Heart left ventricle (tissue), 16 donors: ENCODE measurements around the gene TRPM8. TPM values are rescaled to one million over a fixed set of nuclear protein-coding genes. Genes with fewer than 3 reads are reported as not detected.

ENCODE experiments used
- ATAC-seq, 4 donors: fragments of 200-7000 bp; cut with Tn5 transposase; one replicate each; pipeline ENCODE4 v1.9.1; 2020 to 2022; ENCODE audit warnings: moderate library complexity in 4 of 4, mild to moderate bottlenecking in 3 of 4, moderate number of reproducible peaks in 1 of 4
- DNase-seq, 5 donors: peaks; one replicate each; pipeline ENCODE4 v3.0.0-alpha.2; 2020
- H3K27ac ChIP-seq, 12 donors: fragments of 200-600 bp; sonication (generic) in 4 of 12; one replicate each; pipeline versions ENCODE4 v1.5.0 to v1.8.0; 2016 to 2022; ENCODE audit warnings: mild to moderate bottlenecking in 2 of 12
- H3K27me3 ChIP-seq, 9 donors: fragments of 200-600 bp; sonication (generic) in 2 of 9; one replicate each; pipeline versions ENCODE4 v1.5.1 to v1.8.0; 2016 to 2022; ENCODE audit warnings: mild to moderate bottlenecking in 3 of 9
- H3K36me3 ChIP-seq, 9 donors: fragments of 200-600 bp; sonication (generic) in 2 of 9; one replicate each; pipeline versions ENCODE4 v1.5.0 to v1.8.0; 2018 to 2022; ENCODE audit warnings: mild to moderate bottlenecking in 2 of 9
- H3K4me1 ChIP-seq, 12 donors: fragments of 200-600 bp; sonication (generic) in 4 of 12; one replicate each; pipeline versions ENCODE4 v1.5.0 to v1.8.0; 2016 to 2022; ENCODE audit warnings: mild to moderate bottlenecking in 3 of 12
- H3K4me3 ChIP-seq, 12 donors: fragments of 200-600 bp; sonication (generic) in 4 of 12; one replicate each; pipeline versions ENCODE4 v1.5.0 to v1.8.0; 2017 to 2022; ENCODE audit warnings: mild to moderate bottlenecking in 9 of 12, moderate library complexity in 4 of 12
- H3K9me3 ChIP-seq, 12 donors: fragments of 200-600 bp; sonication (generic) in 4 of 12; one replicate each; pipeline versions ENCODE4 v1.5.0 to v1.8.0; 2016 to 2022; ENCODE audit warnings: mild to moderate bottlenecking in 1 of 12
- POLR2A ChIP-seq, 2 donors: fragments of 450-650 bp; IDR thresholded peaks; one replicate each; pipeline ENCODE4 v1.6.1; 2017; ENCODE audit warnings: antibody characterized with exemption in 2 of 2, mild to moderate bottlenecking in 2 of 2, moderate library complexity in 2 of 2
- WGBS, 4 donors: extraction: QIAGEN DNeasy Blood & Tissue Kit in 2 of 4; methylation state at CpG; one replicate each; pipeline versions ENCODE4 v1.1.5 to v1.1.7; 2013 to 2018; 5-methylcytosine and 5-hydroxymethylcytosine counted together
- intact Hi-C, 10 donors: fragments of 100-400 bp; cut with DNase I; formaldehyde crosslinking; loops; one replicate each; pipeline versions ENCODE4 v1.11.1 to v1.14.2; 2022
- polyA plus RNA-seq, 2 donors: library from polyadenylated mRNA; stranded (reverse); fragments of 200-250 nt; gene quantifications; one replicate each; pipeline ENCODE4 v1.2.3, GENCODE V29; 2013
- total RNA-seq, 9 donors: library from RNA; depleted of rRNA in 2 of 9; stranded (reverse); fragments of >200 nt in 2 of 9; fragmentation: NEBNext Ultra II Directional in 3 of 9; extraction: Animal tissue kit (Norgen Biotek cat#: 25700) in 3 of 9; gene quantifications; one replicate each; pipeline versions ENCODE4 v1.1.0 to v1.2.4, GENCODE V29; 2016 to 2023
- TF ChIP-seq, protein P1 (sequence below), 12 donors: fragments of 200-600 bp; sonication (generic) in 4 of 12; IDR thresholded peaks; one replicate each; pipeline versions ENCODE4 v1.5.0 to v1.8.0; 2018 to 2022; ENCODE audit warnings: antibody characterized with exemption in 12 of 12, mild to moderate bottlenecking in 5 of 12
- donor health status: ischemic (EF 13 %, LVEDD 7.1; RV severe dilation, severe dysfunction).
- donor health status: healthy with polysubstance abuse.
- donor health status: DM: no; HTN: yes; CAD: no.
- donor health status: DM: no; HTN: no; CAD: no.
- donor health status: ischemic (EF 25% LVEDD 6.9; RV normal size, moderate dysfunction).
- donor health status: ischemic (EF 25% LVEDD 5.7; RV mildly dilated, moderate dysfunction).
- donor health status: healthy.
- donor health status: DM: yes; HTN: yes; CAD: no.
- donor health status: ischemic (EF 35%, LVEDD 5.7; RV mildly dilated, moderate dysfunction).
- donor health status: nonischemic (EF 11% LVEDD 7.7; RV severe dilation, severe dysfunction).
- donor health status: DM: yes; HTN: yes; CAD: no.
- donor health status: PGD.
- donor health status: ischemic (EF 29% LVEDD 5.4; RV normal size, mild dysfunction).
- donor health status: nonischemic (EF 23%, LVEDD 6.1; RV moderate dilation, normal function).

The TRPM8 gene
- total and polyA plus RNA-seq, 11 donors: 0.19 to 0.25 TPM; not detected in 9

DNA sequence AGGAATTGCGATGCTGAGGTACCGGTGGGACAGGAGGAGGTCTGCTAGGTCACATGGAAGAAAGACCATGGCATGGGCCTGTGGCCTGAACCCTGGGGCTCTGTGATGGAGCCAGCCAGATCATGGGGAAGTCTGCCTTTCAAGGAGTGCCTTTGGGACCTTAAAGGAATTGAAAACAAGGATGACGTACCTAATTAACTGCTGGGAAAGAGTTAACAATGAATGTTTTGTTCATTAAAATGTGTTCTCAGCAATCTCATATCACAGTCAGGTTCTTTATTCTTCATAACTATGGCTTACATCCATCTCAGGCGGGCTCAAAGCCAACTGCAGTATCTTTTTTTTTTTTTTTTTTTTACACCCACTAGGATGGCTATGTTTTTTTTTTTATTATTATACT lies 25.6 kb downstream of the TRPM8 start:
- Histone ChIP-seq H3K4me3 (no peak overlapping the region), H3K36me3 (no peaks in the 10 kb centered on the region), H3K27me3 (peaks cover 0 to 51% (median 13%) of the 10 kb centered on the region in 9 donors), H3K4me1 (peaks cover 0 to 5% (median 0%) of the 10 kb centered on the region in 12 donors), H3K9me3 (peaks cover 0 to 16% (median 1%) of the 10 kb centered on the region in 12 donors), H3K27ac (no peak overlapping the region)
- ATAC-seq: no peak
- DNase-seq: no peak
- WGBS, 4 donors: 85 to 90% (median 87%) methylated on average over 4 of the region's 4 CpGs
- no peak for TF ChIP-seq POLR2A (IDR thresholded peaks at IDR 0.05)
- intact Hi-C loops: no loop called here

DNA sequence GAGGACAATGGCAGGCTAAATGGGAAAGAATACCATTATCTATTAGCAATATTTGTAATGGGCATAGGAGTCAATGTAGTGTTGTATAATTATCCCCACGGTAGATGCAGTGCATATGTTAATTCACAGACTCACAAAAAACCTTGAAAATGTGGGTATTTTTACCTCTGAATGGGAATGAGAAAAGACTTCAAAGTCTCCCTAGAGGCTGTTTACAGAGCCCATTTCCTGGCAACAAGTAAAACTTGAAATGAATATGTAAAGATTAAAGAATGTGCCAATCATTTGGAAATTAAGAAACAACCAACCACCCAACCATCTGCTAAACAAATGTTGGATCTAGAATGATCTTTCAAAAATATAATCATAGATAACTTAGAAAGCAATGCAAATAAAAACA lies 27.1 kb downstream of the TRPM8 start:
- no peak for ATAC-seq
- H3K4me3 ChIP-seq: no peak overlapping the region
- H3K27me3 ChIP-seq: peaks cover 0 to 36% (median 4%) of the 10 kb centered on the region in 9 donors
- DNase-seq: no peak
- peaks cover 0 to 16% (median 1%) of the 10 kb centered on the region in 12 donors for H3K9me3 ChIP-seq
- 88 to 93% (median 91%) methylated on average over 1 of the region's 1 CpG for WGBS, 4 donors
- TF ChIP-seq, protein P1, sequence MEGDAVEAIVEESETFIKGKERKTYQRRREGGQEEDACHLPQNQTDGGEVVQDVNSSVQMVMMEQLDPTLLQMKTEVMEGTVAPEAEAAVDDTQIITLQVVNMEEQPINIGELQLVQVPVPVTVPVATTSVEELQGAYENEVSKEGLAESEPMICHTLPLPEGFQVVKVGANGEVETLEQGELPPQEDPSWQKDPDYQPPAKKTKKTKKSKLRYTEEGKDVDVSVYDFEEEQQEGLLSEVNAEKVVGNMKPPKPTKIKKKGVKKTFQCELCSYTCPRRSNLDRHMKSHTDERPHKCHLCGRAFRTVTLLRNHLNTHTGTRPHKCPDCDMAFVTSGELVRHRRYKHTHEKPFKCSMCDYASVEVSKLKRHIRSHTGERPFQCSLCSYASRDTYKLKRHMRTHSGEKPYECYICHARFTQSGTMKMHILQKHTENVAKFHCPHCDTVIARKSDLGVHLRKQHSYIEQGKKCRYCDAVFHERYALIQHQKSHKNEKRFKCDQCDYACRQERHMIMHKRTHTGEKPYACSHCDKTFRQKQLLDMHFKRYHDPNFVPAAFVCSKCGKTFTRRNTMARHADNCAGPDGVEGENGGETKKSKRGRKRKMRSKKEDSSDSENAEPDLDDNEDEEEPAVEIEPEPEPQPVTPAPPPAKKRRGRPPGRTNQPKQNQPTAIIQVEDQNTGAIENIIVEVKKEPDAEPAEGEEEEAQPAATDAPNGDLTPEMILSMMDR (IDR thresholded peaks at IDR 0.05): no peak
- no peak for TF ChIP-seq POLR2A (IDR thresholded peaks at IDR 0.05)
- H3K4me1 ChIP-seq: no peaks in the 10 kb centered on the region
- intact Hi-C loops: no loop called here
- H3K36me3 ChIP-seq: no peaks in the 10 kb centered on the region
- H3K27ac ChIP-seq: no peak overlapping the region

DNA sequence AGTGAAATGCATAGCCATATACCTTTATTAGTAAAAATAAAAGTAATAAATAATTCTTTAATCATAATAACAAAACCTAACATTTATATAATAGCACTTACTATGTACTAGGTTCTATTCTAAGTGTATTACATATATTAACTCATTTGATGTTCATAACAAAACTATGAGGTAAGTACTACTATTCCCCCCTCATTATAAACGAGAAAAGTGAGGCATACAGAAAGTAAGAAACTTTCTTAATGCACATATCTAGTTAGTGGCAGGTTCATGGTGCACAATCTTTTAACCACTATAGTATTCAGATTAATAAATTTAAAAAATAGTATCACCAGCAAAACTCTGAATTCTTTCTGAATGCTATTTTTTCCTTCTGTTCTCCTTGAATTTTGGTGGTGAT lies 27.5 kb downstream of the TRPM8 start:
- Histone ChIP-seq H3K4me1 (no peaks in the 10 kb centered on the region), H3K36me3 (no peaks in the 10 kb centered on the region), H3K27ac (no peak overlapping the region), H3K27me3 (peaks cover 0 to 35% (median 4%) of the 10 kb centered on the region in 9 donors), H3K4me3 (no peak overlapping the region), H3K9me3 (peaks cover 0 to 16% (median 1%) of the 10 kb centered on the region in 12 donors)
- intact Hi-C loops: no loop called here
- no peak for DNase-seq
- TF ChIP-seq, protein P1 (IDR thresholded peaks at IDR 0.05): no peak
- no peak for TF ChIP-seq POLR2A (IDR thresholded peaks at IDR 0.05)
- WGBS, 4 donors: 50 to 75% (median 68%) methylated on average over 1 of the region's 1 CpG
- no peak for ATAC-seq

DNA sequence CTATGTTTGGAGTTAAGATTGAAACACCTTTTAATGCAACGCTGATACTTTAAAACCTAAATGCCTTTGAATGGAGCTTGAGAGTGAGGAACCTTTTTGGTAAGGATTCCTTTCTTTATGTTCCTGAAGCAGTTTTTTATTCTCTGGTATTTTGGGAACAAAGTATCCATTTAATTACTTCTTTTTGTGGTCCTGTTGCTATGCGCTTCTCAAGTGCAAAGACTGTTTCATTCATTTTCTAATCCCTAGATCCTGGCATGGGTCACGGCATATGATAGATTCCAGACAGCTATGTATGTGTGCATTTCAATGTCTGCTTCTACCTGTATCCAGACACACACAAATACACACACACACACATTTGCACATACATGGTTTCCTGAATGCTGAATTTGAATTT lies 28.0 kb downstream of the TRPM8 start:
- H3K4me3 ChIP-seq: no peak overlapping the region
- H3K4me1 ChIP-seq: no peaks in the 10 kb centered on the region
- intact Hi-C loops: no loop called here
- DNase-seq (no peak), ATAC-seq (no peak)
- H3K9me3 ChIP-seq: peaks cover 0 to 16% (median 1%) of the 10 kb centered on the region in 12 donors
- no peak overlapping the region for H3K27ac ChIP-seq
- H3K27me3 ChIP-seq: peaks cover 0 to 35% (median 4%) of the 10 kb centered on the region in 9 donors
- TF ChIP-seq, protein P1 (IDR thresholded peaks at IDR 0.05): no peak
- TF ChIP-seq POLR2A (IDR thresholded peaks at IDR 0.05): no peak
- H3K36me3 ChIP-seq: no peaks in the 10 kb centered on the region
- WGBS, 4 donors: 89 to 93% (median 90%) methylated on average over 3 of the region's 3 CpGs
